Measurements from ENCODE around the gene APOC4. TPM values are rescaled to one million over a fixed set of nuclear protein-coding genes. Genes with fewer than 3 reads are reported as not detected.

The APOC4 gene
- not detected for total RNA-seq

GRCh38 chr19:44942067-44942571 is at the start of gene APOC4:
Gene APOC4 (plus strand): TSS chr19:44942237. CDS start chr19:44942278, 41 bp downstream.
- H3K9ac ChIP-seq (ENCODE audit: low read depth in 1 of 3, low read length in 3 of 3): no peak within 1 kb of the TSS

GRCh38 chr19:44892932-44893331 is 49.1 kb upstream of the APOC4 start:
- Histone ChIP-seq H3K27me3 (ENCODE audit: control insufficient read depth in 3 of 3, insufficient read depth in 3 of 3, low read length in 3 of 3) (no peaks in the 10 kb centered on the region), H3K9ac (ENCODE audit: low read depth in 1 of 3, low read length in 3 of 3) (peak overlapping the region in 1 of 3 donors; percentile 88), H3K4me1 (ENCODE audit: control insufficient read depth in 3 of 3, insufficient read depth in 3 of 3, low read length in 3 of 3) (peaks cover 24 to 31% (median 25%) of the 10 kb centered on the region in 3 donors), H3K36me3 (ENCODE audit: control insufficient read depth in 3 of 3, insufficient read depth in 3 of 3, low read length in 3 of 3) (peaks cover 34 to 50% (median 44%) of the 10 kb centered on the region in 3 donors), H3K27ac (ENCODE audit: low read depth, low read length) (no peak overlapping the region), H3K4me3 (ENCODE audit: low read length in 3 of 3) (no peak overlapping the region), H3K9me3 (ENCODE audit: control insufficient read depth in 3 of 3, low read length in 3 of 3) (no peaks in the 10 kb centered on the region)

More at GRCh38 chr19:44942067-44942571, at the start of gene APOC4:
- H3K27me3 ChIP-seq (ENCODE audit: control insufficient read depth in 3 of 3, insufficient read depth in 3 of 3, low read length in 3 of 3): no peaks in the 10 kb centered on the region
- no peak within 1 kb of the TSS for H3K27ac ChIP-seq (ENCODE audit: low read depth, low read length)
- H3K4me1 ChIP-seq (ENCODE audit: control insufficient read depth in 3 of 3, insufficient read depth in 3 of 3, low read length in 3 of 3): no peaks in the 10 kb centered on the region
- H3K36me3 ChIP-seq (ENCODE audit: control insufficient read depth in 3 of 3, insufficient read depth in 3 of 3, low read length in 3 of 3): no peaks in the 10 kb centered on the region
- no peak within 1 kb of the TSS for H3K4me3 ChIP-seq (ENCODE audit: low read length in 3 of 3)
- no peaks in the 10 kb centered on the region for H3K9me3 ChIP-seq (ENCODE audit: control insufficient read depth in 3 of 3, low read length in 3 of 3)

DNA sequence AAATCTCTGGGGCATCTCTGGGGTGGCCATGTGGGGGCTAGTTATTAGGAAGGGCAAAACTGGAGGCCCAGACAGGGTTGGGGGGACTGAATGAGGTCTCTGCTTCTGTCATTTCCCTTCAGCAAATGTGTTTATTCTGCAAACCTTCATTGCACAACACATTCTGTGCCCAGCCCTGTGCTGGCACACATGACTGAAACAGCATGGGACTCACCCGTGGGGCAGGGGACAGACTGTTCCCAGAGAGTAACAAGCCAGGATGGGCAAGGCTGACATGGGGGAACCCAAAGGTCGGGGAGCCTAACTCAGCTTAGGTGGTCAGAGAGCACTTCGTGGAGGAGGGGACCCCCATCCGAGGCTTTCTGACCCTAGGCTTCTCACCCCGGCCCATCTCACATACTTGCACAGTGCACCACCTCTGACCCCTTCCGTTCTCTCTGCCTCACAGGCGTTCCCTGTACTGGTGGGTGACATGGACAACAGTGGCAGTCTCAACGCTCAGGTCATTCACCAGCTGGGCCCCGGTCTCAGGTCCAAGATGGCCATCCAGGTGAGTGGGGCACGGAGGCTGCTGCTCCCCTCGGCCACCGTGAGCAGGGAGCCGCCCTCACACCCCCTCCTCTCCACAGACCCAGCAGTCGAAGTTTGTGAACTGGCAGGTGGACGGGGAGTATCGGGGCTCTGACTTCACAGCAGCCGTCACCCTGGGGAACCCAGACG is 48.5 kb upstream of the APOC4 start:
- peaks cover 37 to 49% (median 48%) of the 10 kb centered on the region in 3 donors for H3K36me3 ChIP-seq (ENCODE audit: control insufficient read depth in 3 of 3, insufficient read depth in 3 of 3, low read length in 3 of 3)
- no peak overlapping the region for H3K27ac ChIP-seq (ENCODE audit: low read depth, low read length)
- H3K27me3 ChIP-seq (ENCODE audit: control insufficient read depth in 3 of 3, insufficient read depth in 3 of 3, low read length in 3 of 3): no peaks in the 10 kb centered on the region
- H3K9me3 ChIP-seq (ENCODE audit: control insufficient read depth in 3 of 3, low read length in 3 of 3): no peaks in the 10 kb centered on the region
- H3K4me1 ChIP-seq (ENCODE audit: control insufficient read depth in 3 of 3, insufficient read depth in 3 of 3, low read length in 3 of 3): peaks cover 24 to 31% (median 25%) of the 10 kb centered on the region in 3 donors
- no peak overlapping the region for H3K9ac ChIP-seq (ENCODE audit: low read depth in 1 of 3, low read length in 3 of 3)
- H3K4me3 ChIP-seq (ENCODE audit: low read length in 3 of 3): no peak overlapping the region

- H3K4me3 ChIP-seq (ENCODE audit: low read length in 3 of 3): no peak overlapping the region
Measured at GRCh38 chr19:44894052-44894400, 48.0 kb upstream of the APOC4 start.

GRCh38 chr19:44894946-44895345 is 47.1 kb upstream of the APOC4 start:
- no peak overlapping the region for H3K27ac ChIP-seq (ENCODE audit: low read depth, low read length)
- no peaks in the 10 kb centered on the region for H3K27me3 ChIP-seq (ENCODE audit: control insufficient read depth in 3 of 3, insufficient read depth in 3 of 3, low read length in 3 of 3)
- H3K4me1 ChIP-seq (ENCODE audit: control insufficient read depth in 3 of 3, insufficient read depth in 3 of 3, low read length in 3 of 3): peaks cover 16 to 19% (median 19%) of the 10 kb centered on the region in 3 donors
- H3K9ac ChIP-seq (ENCODE audit: low read depth in 1 of 3, low read length in 3 of 3): no peak overlapping the region
- no peaks in the 10 kb centered on the region for H3K9me3 ChIP-seq (ENCODE audit: control insufficient read depth in 3 of 3, low read length in 3 of 3)
- no peak overlapping the region for H3K4me3 ChIP-seq (ENCODE audit: low read length in 3 of 3)
- peaks cover 40 to 51% (median 49%) of the 10 kb centered on the region in 3 donors for H3K36me3 ChIP-seq (ENCODE audit: control insufficient read depth in 3 of 3, insufficient read depth in 3 of 3, low read length in 3 of 3)

More at GRCh38 chr19:44894052-44894400, 48.0 kb upstream of the APOC4 start:
- H3K27me3 ChIP-seq (ENCODE audit: control insufficient read depth in 3 of 3, insufficient read depth in 3 of 3, low read length in 3 of 3): no peaks in the 10 kb centered on the region
- H3K36me3 ChIP-seq (ENCODE audit: control insufficient read depth in 3 of 3, insufficient read depth in 3 of 3, low read length in 3 of 3): peaks cover 37 to 49% (median 48%) of the 10 kb centered on the region in 3 donors
- no peaks in the 10 kb centered on the region for H3K9me3 ChIP-seq (ENCODE audit: control insufficient read depth in 3 of 3, low read length in 3 of 3)
- no peak overlapping the region for H3K9ac ChIP-seq (ENCODE audit: low read depth in 1 of 3, low read length in 3 of 3)
- no peak overlapping the region for H3K27ac ChIP-seq (ENCODE audit: low read depth, low read length)
- H3K4me1 ChIP-seq (ENCODE audit: control insufficient read depth in 3 of 3, insufficient read depth in 3 of 3, low read length in 3 of 3): peaks cover 24 to 28% (median 25%) of the 10 kb centered on the region in 3 donors

GRCh38 chr19:44897835-44898234 is 44.2 kb upstream of the APOC4 start:
- Histone ChIP-seq H3K36me3 (ENCODE audit: control insufficient read depth in 3 of 3, insufficient read depth in 3 of 3, low read length in 3 of 3) (peaks cover 58 to 70% (median 63%) of the 10 kb centered on the region in 3 donors), H3K27ac (ENCODE audit: low read depth, low read length) (no peak overlapping the region), H3K4me1 (ENCODE audit: control insufficient read depth in 3 of 3, insufficient read depth in 3 of 3, low read length in 3 of 3) (peaks cover under 1 to 4% (median 2%) of the 10 kb centered on the region in 3 donors), H3K4me3 (ENCODE audit: low read length in 3 of 3) (no peak overlapping the region), H3K9me3 (ENCODE audit: control insufficient read depth in 3 of 3, low read length in 3 of 3) (no peaks in the 10 kb centered on the region), H3K27me3 (ENCODE audit: control insufficient read depth in 3 of 3, insufficient read depth in 3 of 3, low read length in 3 of 3) (no peaks in the 10 kb centered on the region), H3K9ac (ENCODE audit: low read depth in 1 of 3, low read length in 3 of 3) (no peak overlapping the region)

DNA sequence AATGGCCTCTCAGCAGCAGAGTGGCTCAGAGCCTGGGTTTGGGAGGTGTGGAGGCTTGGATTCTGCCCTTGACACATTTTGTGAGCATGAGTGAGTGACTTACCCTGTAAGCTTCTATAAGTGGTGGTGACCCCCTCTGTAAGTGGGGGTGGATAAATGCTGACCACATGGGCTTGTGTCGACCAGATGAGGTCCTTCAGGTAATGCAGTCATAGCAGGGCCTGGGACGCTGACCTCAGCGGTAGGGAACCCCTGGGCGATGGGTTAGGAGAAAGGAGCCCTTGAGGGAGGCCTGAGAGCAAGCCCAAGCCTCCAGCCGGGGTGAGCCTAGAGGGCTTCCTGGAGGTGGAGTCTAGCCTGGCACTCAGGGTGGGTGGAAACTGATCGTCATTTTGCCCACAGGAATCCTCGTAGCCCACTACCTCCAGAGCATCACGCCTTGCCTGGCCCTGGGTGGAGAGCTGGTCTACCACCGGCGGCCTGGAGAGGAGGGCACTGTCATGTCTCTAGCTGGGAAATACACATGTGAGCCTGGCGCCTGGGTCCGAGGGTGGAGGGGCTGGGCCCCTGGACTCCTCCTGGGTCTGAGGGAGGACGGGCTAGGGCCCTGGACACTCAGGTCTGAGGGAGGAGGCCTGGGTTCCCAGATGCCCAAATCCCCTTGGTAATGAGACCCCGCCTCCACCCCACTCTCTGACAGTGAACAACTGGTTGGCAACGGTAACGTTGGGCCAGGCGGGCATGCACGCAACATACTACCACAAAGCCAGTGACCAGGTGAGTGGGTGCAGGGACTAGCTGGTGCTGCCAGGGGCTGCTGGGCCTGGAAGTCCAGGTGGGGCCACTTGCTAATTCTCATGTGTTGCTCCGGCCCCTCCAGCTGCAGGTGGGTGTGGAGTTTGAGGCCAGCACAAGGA is 41.5 kb upstream of the APOC4 start:
- Histone ChIP-seq H3K27me3 (ENCODE audit: control insufficient read depth in 3 of 3, insufficient read depth in 3 of 3, low read length in 3 of 3) (peaks cover 4 to 10% (median 9%) of the 10 kb centered on the region in 3 donors), H3K9ac (ENCODE audit: low read depth in 1 of 3, low read length in 3 of 3) (no peak overlapping the region), H3K36me3 (ENCODE audit: control insufficient read depth in 3 of 3, insufficient read depth in 3 of 3, low read length in 3 of 3) (peaks cover 40 to 49% (median 43%) of the 10 kb centered on the region in 3 donors), H3K9me3 (ENCODE audit: control insufficient read depth in 3 of 3, low read length in 3 of 3) (no peaks in the 10 kb centered on the region), H3K4me3 (ENCODE audit: low read length in 3 of 3) (no peak overlapping the region), H3K4me1 (ENCODE audit: control insufficient read depth in 3 of 3, insufficient read depth in 3 of 3, low read length in 3 of 3) (peaks cover 4 to 7% (median 5%) of the 10 kb centered on the region in 3 donors), H3K27ac (ENCODE audit: low read depth, low read length) (no peak overlapping the region)

GRCh38 chr19:44903216-44903601 is 38.8 kb upstream of the APOC4 start:
- peaks cover 20 to 31% (median 21%) of the 10 kb centered on the region in 3 donors for H3K27me3 ChIP-seq (ENCODE audit: control insufficient read depth in 3 of 3, insufficient read depth in 3 of 3, low read length in 3 of 3)
- H3K36me3 ChIP-seq (ENCODE audit: control insufficient read depth in 3 of 3, insufficient read depth in 3 of 3, low read length in 3 of 3): peaks cover 21 to 28% (median 26%) of the 10 kb centered on the region in 3 donors
- H3K9ac ChIP-seq (ENCODE audit: low read depth in 1 of 3, low read length in 3 of 3): no peak overlapping the region
- no peaks in the 10 kb centered on the region for H3K9me3 ChIP-seq (ENCODE audit: control insufficient read depth in 3 of 3, low read length in 3 of 3)
- H3K4me1 ChIP-seq (ENCODE audit: control insufficient read depth in 3 of 3, insufficient read depth in 3 of 3, low read length in 3 of 3): peaks cover 7 to 9% (median 8%) of the 10 kb centered on the region in 3 donors
- H3K27ac ChIP-seq (ENCODE audit: low read depth, low read length): no peak overlapping the region
- H3K4me3 ChIP-seq (ENCODE audit: low read length in 3 of 3): no peak overlapping the region

DNA sequence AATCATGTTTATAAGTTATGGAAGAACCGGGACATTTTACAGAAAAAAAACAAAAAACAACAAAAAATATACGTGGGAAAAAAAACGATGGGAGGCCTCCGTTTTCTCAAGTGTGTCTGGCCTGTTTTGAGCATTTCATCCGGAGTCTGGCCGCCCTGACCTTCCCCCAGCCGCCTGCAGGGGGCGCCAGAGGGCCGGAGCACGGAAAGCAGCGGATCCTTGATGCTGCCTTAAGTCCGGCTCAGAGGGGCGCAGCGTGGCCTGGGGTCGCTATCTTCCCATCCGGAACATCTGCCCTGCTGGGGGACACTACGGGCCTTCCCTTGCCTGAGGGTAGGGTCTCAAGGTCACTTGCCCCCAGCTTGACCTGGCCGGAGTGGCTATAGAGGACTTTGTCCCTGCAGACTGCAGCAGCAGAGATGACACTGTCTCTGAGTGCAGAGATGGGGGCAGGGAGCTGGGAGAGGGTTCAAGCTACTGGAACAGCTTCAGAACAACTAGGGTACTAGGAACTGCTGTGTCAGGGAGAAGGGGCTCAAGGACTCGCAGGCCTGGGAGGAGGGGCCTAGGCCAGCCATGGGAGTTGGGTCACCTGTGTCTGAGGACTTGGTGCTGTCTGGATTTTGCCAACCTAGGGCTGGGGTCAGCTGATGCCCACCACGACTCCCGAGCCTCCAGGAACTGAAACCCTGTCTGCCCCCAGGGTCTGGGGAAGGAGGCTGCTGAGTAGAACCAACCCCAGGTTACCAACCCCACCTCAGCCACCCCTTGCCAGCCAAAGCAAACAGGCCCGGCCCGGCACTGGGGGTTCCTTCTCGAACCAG is 38.2 kb upstream of the APOC4 start:
- Histone ChIP-seq H3K27me3 (ENCODE audit: control insufficient read depth in 3 of 3, insufficient read depth in 3 of 3, low read length in 3 of 3) (peaks cover 20 to 31% (median 21%) of the 10 kb centered on the region in 3 donors), H3K4me1 (ENCODE audit: control insufficient read depth in 3 of 3, insufficient read depth in 3 of 3, low read length in 3 of 3) (peaks cover 7 to 9% (median 8%) of the 10 kb centered on the region in 3 donors), H3K9me3 (ENCODE audit: control insufficient read depth in 3 of 3, low read length in 3 of 3) (no peaks in the 10 kb centered on the region), H3K4me3 (ENCODE audit: low read length in 3 of 3) (no peak overlapping the region), H3K27ac (ENCODE audit: low read depth, low read length) (no peak overlapping the region), H3K9ac (ENCODE audit: low read depth in 1 of 3, low read length in 3 of 3) (peak overlapping the region in 1 of 3 donors; percentile 16), H3K36me3 (ENCODE audit: control insufficient read depth in 3 of 3, insufficient read depth in 3 of 3, low read length in 3 of 3) (peaks cover 21 to 26% (median 26%) of the 10 kb centered on the region in 3 donors)

All from skeletal muscle tissue (tissue), 4 donors.